Activated CD4-positive, CD25-positive, alpha-beta regulatory T cell treated with anti-CD3 and anti-CD28 coated beads, Interleukin-2, amount 50 U/mL, for 24 hours (primary cell): ENCODE results near the gene RNASE1.
"Not testable (repeated sequence)": the region's sequence is repeated elsewhere in the genome, so short reads cannot be mapped to it uniquely, and the experiment has no call there.

Source experiments
- ATAC-seq, 2 donors: fragments of 150-1000 bp; cut with Tn5 transposase; one replicate each; pipeline ENCODE4 v1.10.0; 2021; ENCODE audit warnings: mild to moderate bottlenecking in 1 of 2, moderate library complexity in 1 of 2

The RNASE1 gene

GRCh38 chr14:20802341-20803084 is at the start of gene RNASE1:
RNASE1 (minus strand) TSS chr14:20802844; CDS start chr14:20802068, 776 bp downstream.
- no peak for ATAC-seq

- no peak for ATAC-seq
These were observed 46.4 kb upstream of the RNASE1 start for GRCh38 chr14:20848955-20849570.

DNA sequence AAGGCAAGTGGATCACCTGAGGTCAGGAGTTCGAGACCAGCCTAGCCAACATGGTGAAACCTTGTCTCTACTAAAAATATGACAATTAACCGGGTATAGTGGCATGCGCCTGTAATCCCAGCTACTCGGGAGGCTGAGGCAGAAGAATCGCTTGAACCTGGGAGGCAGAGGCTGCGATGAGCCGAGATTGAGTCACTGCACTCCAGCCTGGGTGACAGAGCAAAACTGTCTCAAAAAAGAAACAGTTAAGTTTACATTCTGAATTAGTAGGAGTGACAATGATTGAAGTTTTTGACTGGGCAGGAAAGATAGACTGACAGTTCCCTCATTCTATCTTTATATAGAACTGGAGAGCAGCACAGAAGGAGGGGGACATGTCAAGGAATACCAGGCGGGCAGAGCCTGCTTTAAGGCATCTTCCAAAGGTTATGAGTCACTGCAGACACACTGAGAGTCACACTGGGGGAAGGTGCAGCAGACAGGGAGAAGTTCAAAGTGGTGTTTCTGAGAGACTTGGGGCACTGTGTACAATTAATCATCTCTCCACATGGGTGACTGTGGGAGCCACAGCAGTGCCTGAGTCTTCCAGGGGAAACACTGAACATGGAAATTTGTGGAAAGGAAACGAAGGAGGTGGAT is 45.8 kb upstream of the RNASE1 start:
- ATAC-seq = no peak

DNA sequence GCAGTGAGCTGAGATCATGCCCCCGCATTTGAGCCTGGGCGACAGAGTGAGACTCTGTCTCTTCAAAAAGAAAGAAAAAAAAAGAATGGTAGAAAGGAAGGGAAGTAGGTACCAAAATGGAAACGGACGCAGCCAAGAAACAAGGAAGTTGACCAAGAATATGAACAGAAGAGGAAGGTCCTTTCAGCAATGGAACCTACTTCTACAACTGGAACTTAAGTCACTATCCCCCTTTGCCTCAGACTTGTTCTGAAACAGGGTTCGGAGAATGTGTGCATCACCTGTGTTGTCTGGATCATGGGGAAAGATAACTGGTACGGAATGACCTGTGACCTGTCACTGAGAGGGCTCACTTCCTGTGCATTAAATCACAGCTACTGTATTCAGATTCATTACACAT is 43.9 kb upstream of the RNASE1 start:
- no peak for ATAC-seq

DNA sequence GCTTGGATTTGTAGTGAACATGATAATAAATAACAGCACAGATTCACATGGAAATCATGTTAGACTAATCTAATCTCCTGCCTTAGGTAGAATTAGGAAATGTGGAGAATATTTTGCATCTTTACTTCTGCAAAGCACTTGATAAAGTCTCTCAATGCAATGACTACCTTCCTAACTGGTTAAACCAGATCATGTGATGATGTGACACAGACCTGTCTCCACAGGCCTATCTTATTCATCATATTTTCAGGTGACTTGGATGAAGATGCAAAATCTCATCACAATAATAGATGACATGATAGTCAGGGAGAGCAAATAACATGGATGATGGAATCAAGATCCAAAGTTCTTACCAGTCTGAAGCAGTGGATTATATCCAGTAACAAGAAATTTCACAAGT is 38.5 kb upstream of the RNASE1 start:
- no peak for ATAC-seq

DNA sequence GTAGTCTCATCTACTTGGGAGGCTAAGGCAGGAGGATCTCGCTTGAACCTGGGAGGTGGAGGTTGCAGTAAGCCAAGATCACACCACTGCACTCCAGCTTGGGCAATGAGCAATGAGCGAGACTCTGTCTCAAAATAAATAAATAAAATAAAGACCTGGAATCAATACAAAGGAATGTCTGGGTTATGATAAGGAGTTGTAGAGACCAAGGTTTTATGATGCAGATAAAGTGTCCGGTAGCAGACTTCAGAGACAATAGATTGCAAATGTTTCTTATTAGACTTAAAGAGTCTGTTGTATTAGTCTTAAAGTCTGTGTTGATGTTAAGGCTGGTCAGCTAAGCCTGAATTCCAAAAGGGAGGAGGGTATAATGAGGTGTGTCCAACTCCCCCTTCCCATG is 35.2 kb upstream of the RNASE1 start:
- no peak for ATAC-seq

GRCh38 chr14:20836668-20837338 is 34.2 kb upstream of the RNASE1 start:
- ATAC-seq = no peak

GRCh38 chr14:20834899-20835298 is 32.3 kb upstream of the RNASE1 start:
- no peak for ATAC-seq

- ATAC-seq = no peak
These were observed 28.2 kb upstream of the RNASE1 start for GRCh38 chr14:20830831-20831230.

- not testable (repeated sequence) for ATAC-seq
These were observed 25.5 kb upstream of the RNASE1 start for GRCh38 chr14:20828024-20828694.

DNA sequence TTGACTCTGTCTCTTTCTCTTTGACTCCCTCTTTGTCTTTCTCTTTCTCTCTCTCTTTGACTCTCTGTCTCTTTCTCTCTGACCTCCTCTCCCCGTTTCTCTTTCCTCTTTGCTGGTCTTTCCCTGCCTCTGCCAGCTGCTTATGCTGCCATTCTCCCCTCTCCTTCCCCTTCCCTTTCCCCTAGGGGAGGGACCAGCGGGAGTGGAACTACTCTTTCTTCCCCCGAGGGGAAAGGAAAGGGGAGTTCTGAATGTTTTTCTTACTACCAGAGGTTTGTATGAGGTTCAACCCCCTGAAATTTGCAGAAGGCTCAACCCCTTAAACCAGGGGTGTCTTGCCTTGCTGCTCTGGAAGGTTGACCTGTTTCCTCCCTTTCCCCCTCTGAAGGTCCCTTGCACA is 24.7 kb upstream of the RNASE1 start:
- no peak for ATAC-seq

GRCh38 chr14:20826666-20827065 is 24.0 kb upstream of the RNASE1 start:
- ATAC-seq = not testable (repeated sequence)

DNA sequence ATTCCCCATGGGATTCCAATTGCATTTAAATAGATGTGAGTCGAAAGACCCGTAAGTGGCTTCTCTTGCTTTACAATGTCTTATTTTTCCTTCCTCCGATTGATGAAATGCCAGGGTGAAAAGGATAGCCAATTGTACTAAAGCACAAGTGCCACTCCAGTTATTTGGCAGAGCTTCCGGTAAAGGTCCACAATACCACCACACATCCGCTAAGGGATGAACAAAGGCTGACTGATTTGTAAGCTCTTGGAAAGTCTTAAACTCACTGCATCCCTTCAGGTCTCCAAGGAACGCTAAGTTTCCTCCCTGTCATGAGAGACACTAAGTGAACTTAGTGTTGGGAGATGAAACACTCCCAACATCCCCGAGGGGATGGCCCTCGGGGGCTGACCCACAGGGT is 21.2 kb upstream of the RNASE1 start:
- no peak for ATAC-seq

DNA sequence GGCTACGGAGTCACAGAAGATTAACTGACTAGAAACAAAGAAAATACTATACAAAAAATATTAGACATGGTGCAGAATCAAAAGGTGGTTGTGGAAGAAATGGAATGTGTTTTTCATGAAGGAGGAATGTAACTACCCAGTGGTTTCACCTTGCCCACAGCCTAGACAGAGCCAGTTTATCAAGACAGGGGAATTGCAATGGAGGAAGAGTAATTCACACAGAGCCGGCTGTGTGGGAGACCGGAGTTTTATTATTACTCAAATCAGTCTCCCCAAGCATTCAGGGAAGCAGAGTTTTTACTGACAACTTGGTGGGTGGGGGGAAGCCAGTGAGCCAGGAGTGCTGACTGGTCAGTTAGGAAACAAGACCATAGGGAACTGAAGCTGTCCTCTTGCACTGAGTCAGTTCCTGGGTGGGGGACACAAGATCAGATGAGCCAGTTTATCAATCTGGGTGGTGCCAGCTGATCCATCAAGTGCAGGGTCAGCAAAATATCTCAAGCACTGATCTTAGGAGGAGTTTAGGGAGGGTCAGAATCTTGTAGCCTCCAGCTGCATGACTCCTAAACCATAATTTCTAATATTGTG is 19.0 kb upstream of the RNASE1 start:
- not testable (repeated sequence) for ATAC-seq

DNA sequence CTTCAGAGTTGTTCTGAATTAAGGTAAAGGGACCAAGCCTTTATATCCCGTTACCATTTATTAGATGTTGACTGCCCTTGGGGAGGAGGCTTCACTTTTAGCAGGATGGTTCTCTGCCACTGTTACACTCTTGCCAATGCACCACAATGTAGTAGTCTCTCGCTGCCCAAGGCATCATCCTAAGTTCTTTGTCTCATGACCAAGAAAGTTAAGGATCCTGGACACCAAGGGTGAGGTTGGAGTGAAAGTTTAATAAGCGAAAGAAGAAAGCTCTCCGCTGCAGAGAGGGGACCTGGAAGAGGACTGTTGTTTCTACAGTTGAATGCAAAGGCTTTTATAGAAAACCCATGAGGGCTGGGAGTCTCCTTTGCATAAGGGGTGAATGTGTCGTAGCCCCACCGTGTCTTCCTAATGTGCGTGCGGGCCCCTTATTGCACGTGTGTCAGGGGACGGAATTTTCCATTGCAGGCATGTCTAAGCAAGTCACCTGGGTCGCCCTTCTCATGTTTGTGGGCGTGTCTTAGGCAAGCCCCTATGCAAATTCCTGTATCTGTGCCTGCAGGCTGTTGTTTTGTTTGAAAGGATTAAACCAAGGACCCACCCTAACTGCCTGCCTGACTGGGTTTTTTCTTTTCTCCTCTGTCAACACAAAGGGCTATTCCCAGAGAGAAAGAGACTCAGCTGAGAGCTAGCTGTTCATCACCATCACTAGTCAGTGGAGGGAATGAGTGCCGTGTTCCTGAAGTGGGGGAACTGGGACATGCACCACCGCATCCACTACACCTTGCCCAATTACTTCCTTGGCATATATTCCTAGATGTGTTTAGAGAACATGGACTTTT is 17.6 kb upstream of the RNASE1 start:
- no peak for ATAC-seq

DNA sequence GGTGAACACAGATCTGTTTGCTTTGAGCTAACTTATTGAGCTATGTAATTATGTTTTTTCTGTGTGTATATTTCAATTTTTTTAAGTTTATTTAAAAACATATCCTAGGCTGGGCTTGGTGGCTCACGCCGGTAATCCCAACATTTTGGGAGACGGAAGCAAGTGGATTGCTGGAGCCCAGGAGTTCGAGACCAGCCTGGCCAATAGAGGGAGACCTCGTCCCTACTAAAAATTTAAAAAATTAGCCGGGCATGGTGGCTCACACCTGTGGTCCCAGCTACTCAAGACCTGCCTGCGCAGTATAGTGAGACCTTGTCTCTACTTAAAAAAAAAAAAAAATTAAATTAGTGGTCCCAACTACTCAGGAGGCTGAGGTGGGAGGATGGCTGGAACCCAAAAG is 16.2 kb upstream of the RNASE1 start:
- no peak for ATAC-seq

GRCh38 chr14:20815946-20816345 is 13.3 kb upstream of the RNASE1 start:
- ATAC-seq = not testable (repeated sequence)

DNA sequence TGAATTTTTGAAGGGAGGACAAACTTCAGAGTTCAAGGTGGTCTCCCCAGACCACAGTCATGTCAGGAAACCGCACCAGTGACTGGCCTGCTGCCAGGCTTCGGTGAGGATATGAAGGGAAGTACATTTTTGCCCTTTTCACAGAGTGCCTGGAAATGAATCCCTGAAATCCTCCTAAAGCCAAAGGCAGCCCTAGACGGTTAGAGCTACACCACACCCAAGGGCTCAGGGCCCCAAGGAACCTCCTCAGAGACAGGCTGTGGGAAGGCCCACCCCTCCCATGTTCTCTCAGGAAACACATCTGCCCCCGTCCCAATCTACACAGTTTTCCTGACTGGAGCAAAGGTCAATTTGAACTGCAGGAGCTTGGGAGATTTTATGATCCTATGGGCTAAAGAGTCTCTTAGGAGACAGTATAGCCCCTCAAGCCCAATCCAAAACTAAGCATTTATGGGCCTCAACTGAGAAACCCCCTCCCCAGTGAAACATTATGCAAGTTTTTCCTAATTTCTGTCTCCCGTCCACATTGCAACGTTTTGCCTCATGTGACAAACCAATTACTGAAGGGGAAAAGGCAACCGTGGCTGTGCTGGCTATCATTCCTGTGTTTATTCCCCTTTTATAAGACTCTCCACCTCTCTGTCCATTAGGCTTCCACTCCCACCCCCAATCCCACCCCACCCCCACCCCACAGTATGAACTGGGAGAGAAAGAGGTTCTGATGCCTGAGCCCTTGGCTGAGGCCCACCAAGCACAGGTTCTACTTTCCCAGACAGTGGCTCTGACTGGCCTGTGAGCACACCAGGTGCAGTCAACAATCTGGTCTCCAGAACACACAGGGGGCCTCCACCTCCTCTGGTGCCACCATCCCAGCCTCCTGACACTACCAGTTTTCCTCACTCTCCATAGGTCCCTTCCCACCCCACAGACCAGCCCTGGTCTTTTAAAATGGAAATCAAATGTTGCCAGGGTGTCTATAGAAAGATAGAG is 9.6 kb upstream of the RNASE1 start:
- ATAC-seq = no peak

GRCh38 chr14:20809917-20810316 is 7.3 kb upstream of the RNASE1 start:
- ATAC-seq = no peak

GRCh38 chr14:20808162-20808483 is 5.5 kb upstream of the RNASE1 start:
- ATAC-seq = no peak
